HepG2 (cell line): ENCODE measurements around the gene DSCAM. TPM values are rescaled to one million over a fixed set of nuclear protein-coding genes. Genes with fewer than 3 reads are reported as not detected.

ENCODE experiments used
- ATAC-seq: fragments of 200-7000 bp; cut with Tn5 transposase; 3 replicates; pipeline ENCODE4 v1.9.1; 2020; ENCODE audit warnings: mild to moderate bottlenecking, moderate library complexity
- BruUV-seq: library from RNA; stranded (reverse); fragments of 400-500 nt; replicated peaks from 2 replicates; lab custom pipeline; 2021; lab: Mats Ljungman, UMichigan
- CTCF ChIA-PET: fragments of 300-600 bp; formaldehyde crosslinking; extraction: SDS; loops from one replicate; lab custom pipeline; 2021; ENCODE audit warnings: low total read pairs, inconsistent platforms, low intra/inter-chr PET ratio; lab: Yijun Ruan, JAX
- POLR2A ChIA-PET: fragments of 350-600 bp; sonication (Branson Sonifier 250); formaldehyde crosslinking; loops from one replicate; lab custom pipeline; 2020; ENCODE audit warnings: antibody characterized with exemption, inconsistent platforms; lab: Yijun Ruan, JAX
- DNase-seq: peaks from one replicate; pipeline ENCODE4 v3.0.0-alpha.2; 2015; ENCODE audit warnings: low spot score
- FAIRE-seq: peaks from 3 replicates; lab custom pipeline; 2011; peaks lifted over from hg19 to GRCh38; lab: Jason Lieb, UNC
- H2AFZ ChIP-seq: one replicate; pipeline ENCODE4 v1.6.1; 2011; ENCODE audit warnings: low read length, inconsistent platforms
- H3K27ac ChIP-seq: fragments of 300-600 bp; 3 replicates; pipeline ENCODE4 v1.8.0; 2011; ENCODE audit warnings: mixed run types, mild to moderate bottlenecking, mixed read lengths, low read length, inconsistent platforms; ENCODE audit not compliant: insufficient read depth; ENCODE audit errors: extremely low read length
- H3K27me3 ChIP-seq, 2 experiments: fragments of 200-600 bp in 1 of 2; 2 replicates in 1 of 2; 3 replicates in 1 of 2; pipeline versions ENCODE4 v1.6.0 to v1.8.0; 2011; ENCODE audit warnings: low read length in 2 of 2, mild to moderate bottlenecking in 2 of 2, moderate library complexity in 2 of 2, inconsistent platforms in 1 of 2; ENCODE audit not compliant: insufficient read depth in 2 of 2, control insufficient read depth in 1 of 2
- H3K36me3 ChIP-seq, 2 experiments: fragments of 200-600 bp in 1 of 2; replicated peaks in 1 of 2; 2 replicates in 1 of 2; 3 replicates in 1 of 2; pipeline versions ENCODE4 v1.5.1 to v1.8.0; 2011; ENCODE audit warnings: low read length in 2 of 2, inconsistent platforms in 1 of 2; ENCODE audit not compliant: insufficient read depth in 2 of 2, control insufficient read depth in 1 of 2
- H3K4me1 ChIP-seq: 2 replicates; pipeline ENCODE4 v1.5.1; 2012; ENCODE audit warnings: low read length, inconsistent platforms; ENCODE audit not compliant: insufficient read depth
- H3K4me2 ChIP-seq: 2 replicates; pipeline ENCODE4 v1.6.0; 2011; ENCODE audit warnings: low read depth, low read length, inconsistent platforms
- H3K4me3 ChIP-seq, 3 experiments: fragments of 200-600 bp in 1 of 3; sonication (generic), shearing (Covaris generic) in 1 of 3; replicated peaks in 1 of 3; 2 replicates each; pipeline ENCODE4 v1.5.1; 2011 to 2016; ENCODE audit warnings: low read length in 3 of 3, inconsistent platforms in 2 of 3, low read depth in 2 of 3, mild to moderate bottlenecking in 2 of 3, control low read depth in 1 of 3, mixed read lengths in 1 of 3; ENCODE audit not compliant: insufficient read depth in 1 of 3
- H3K79me2 ChIP-seq: one replicate; pipeline ENCODE4 v1.6.1; 2011; ENCODE audit warnings: low read length, inconsistent platforms; ENCODE audit not compliant: insufficient read depth
- H3K9ac ChIP-seq: 2 replicates; pipeline ENCODE4 v1.6.0; 2011; ENCODE audit warnings: mild to moderate bottlenecking, low read depth, low read length, inconsistent platforms; ENCODE audit not compliant: insufficient read depth
- H3K9me3 ChIP-seq: 2 replicates; pipeline ENCODE4 v1.5.1; 2012; ENCODE audit warnings: mild to moderate bottlenecking, low read length
- H4K20me1 ChIP-seq: 2 replicates; pipeline ENCODE4 v1.6.0; 2011; ENCODE audit warnings: inconsistent platforms, mild to moderate bottlenecking, low read length, moderate library complexity; ENCODE audit not compliant: insufficient read depth
- DPF2 ChIP-seq: sonication (generic); formaldehyde crosslinking; IDR thresholded peaks from 2 replicates; pipeline ENCODE4 v1.4.0; 2020; ENCODE audit warnings: mild to moderate bottlenecking, low read depth, missing genetic modification reagents, borderline replicate concordance
- HNRNPLL ChIP-seq: fragments of 200-400 bp; formaldehyde crosslinking; IDR thresholded peaks from 2 replicates; pipeline ENCODE4 v1.6.1; 2017; ENCODE audit warnings: mild to moderate bottlenecking, low read depth, low read length; ENCODE audit not compliant: poor library complexity, severe bottlenecking
- KDM4B ChIP-seq: sonication (generic); formaldehyde crosslinking; IDR thresholded peaks from 2 replicates; pipeline ENCODE4 v1.4.0; 2020; ENCODE audit warnings: missing genetic modification reagents
- KDM5A ChIP-seq: fragments of 200-600 bp; sonication (generic); IDR thresholded peaks from 2 replicates; pipeline ENCODE4 v1.7.0; 2018; ENCODE audit warnings: antibody characterized with exemption, mild to moderate bottlenecking, low read length, borderline replicate concordance
- KLF9 ChIP-seq: IDR thresholded peaks from 2 replicates; pipeline ENCODE4 v1.6.1; 2016; ENCODE audit warnings: low read depth
- NFYB ChIP-seq: sonication (generic); formaldehyde crosslinking; IDR thresholded peaks from 2 replicates; pipeline ENCODE4 v1.4.0; 2020; ENCODE audit warnings: missing genetic modification reagents
- PBX2 ChIP-seq: IDR thresholded peaks from 2 replicates; pipeline ENCODE4 v1.6.1; 2016; ENCODE audit warnings: control low read depth
- SIN3A ChIP-seq: IDR thresholded peaks from 2 replicates; pipeline ENCODE4 v1.6.1; 2011; ENCODE audit warnings: low read depth, mild to moderate bottlenecking, control low read depth, low read length, borderline replicate concordance
- ZNF207 ChIP-seq: fragments of 450-650 bp; IDR thresholded peaks from 2 replicates; pipeline ENCODE4 v1.6.1; 2016; ENCODE audit warnings: antibody characterized with exemption, borderline replicate concordance
- ZNF230 ChIP-seq: sonication (generic); formaldehyde crosslinking; IDR thresholded peaks from 2 replicates; pipeline ENCODE4 v1.4.0; 2020; ENCODE audit warnings: mild to moderate bottlenecking, missing genetic modification reagents
- ZNF468 ChIP-seq: sonication (generic); formaldehyde crosslinking; IDR thresholded peaks from 2 replicates; pipeline ENCODE4 v1.8.0; 2022; ENCODE audit warnings: mild to moderate bottlenecking, moderate library complexity, missing genetic modification reagents
- ZSCAN12 ChIP-seq: sonication (generic); formaldehyde crosslinking; IDR thresholded peaks from 2 replicates; pipeline ENCODE4 v1.9.0; 2021; ENCODE audit warnings: mild to moderate bottlenecking, missing genetic modification reagents
- WGBS: methylation state at CpG from one replicate; pipeline ENCODE4 v1.1.6; 2017; ENCODE audit warnings: low lambda C conversion rate; 5-methylcytosine and 5-hydroxymethylcytosine counted together
- in situ Hi-C: cut with HindIII; loops from 2 replicates; pipeline ENCODE4 v1.10.0; 2017; ENCODE audit warnings: low pct_unique_long_range_greater_than_20kb; ENCODE audit not compliant: extremely low pct_ligation_motif_present
- intact Hi-C: fragments of 100-400 bp; cut with micrococcal nuclease; formaldehyde crosslinking; loops from one replicate; pipeline ENCODE4 v1.10.0; 2022; ENCODE audit not compliant: unreplicated experiment
- polyA plus RNA-seq, 8 experiments: library from polyadenylated mRNA; depleted of rRNA in 3 of 8; stranded (reverse) in 7 of 8; unstranded in 1 of 8; fragments of >200 nt; fragmentation: Illumina TruSeq in 4 of 8; extraction: Trizol in 4 of 8; gene quantifications; 2 replicates each; pipeline versions ENCODE4 v1.2.1 to v1.2.3, GENCODE V29; 2011 to 2016; ENCODE audit warnings: low read depth in 4 of 8, missing spikeins in 1 of 8, mixed read lengths in 1 of 8; ENCODE audit not compliant: insufficient read depth in 1 of 8
- total RNA-seq, 5 experiments: library from RNA; depleted of rRNA; stranded (reverse); fragments of >200 nt; fragmentation: Illumina TruSeq; extraction: Trizol; gene quantifications; 2 replicates each; pipeline ENCODE4 v1.2.3, GENCODE V29; 2016; ENCODE audit warnings: low read depth in 1 of 5

Gene DSCAM
- total and polyA plus RNA-seq, 2 of the 13 experiments (the other 11 are each of a cell fraction or from before 2014, with no cell fraction given), result not detected

- H3K4me1 ChIP-seq, result no peaks in the 10 kb centered on the region
- no peak overlapping the region for H3K9ac ChIP-seq
- H3K27me3 ChIP-seq, result no peaks in the 10 kb centered on the region
- ATAC-seq (no peak), DNase-seq (no peak), FAIRE-seq (no peak)
- H3K36me3 ChIP-seq, result no peaks in the 10 kb centered on the region
- WGBS, result 24% methylated on average over 14 of the region's 14 CpGs
- H3K9me3 ChIP-seq, result peaks cover 84% of the 10 kb centered on the region
- ChIA-PET POLR2A (no interaction called here), CTCF (no interaction called here)
- H4K20me1 ChIP-seq, result no peaks in the 10 kb centered on the region
- no peak overlapping the region for H3K27ac ChIP-seq
- in situ Hi-C loops (no loop called here), intact Hi-C loops (no loop called here)
- no peak for TF ChIP-seq DPF2 (CRISPR knock-in tag)
- TF ChIP-seq KDM5A, result no peak
- TF ChIP-seq NFYB (CRISPR knock-in tag), result no peak
- no peak for TF ChIP-seq KLF9 (CRISPR knock-in tag)
- TF ChIP-seq HNRNPLL, result no peak
- no peak for TF ChIP-seq ZNF207
- TF ChIP-seq ZNF230, result no peak
- no peak for TF ChIP-seq ZNF468 (CRISPR knock-in tag)
- no peak for TF ChIP-seq ZSCAN12
- no peak for TF ChIP-seq SIN3A
- TF ChIP-seq PBX2 (CRISPR knock-in tag), result no peak
- TF ChIP-seq KDM4B (CRISPR knock-in tag), result no peak
- no peak overlapping the region for H2AFZ ChIP-seq
- H3K4me2 ChIP-seq, result no peak overlapping the region
- no TSS peak for BruUV-seq
- H3K4me3 ChIP-seq, result no peak overlapping the region
- no peaks in the 10 kb centered on the region for H3K79me2 ChIP-seq
These were observed 228.6 kb downstream of the DSCAM start for GRCh38 chr21:40618191-40618973.
